ENCODE data around the gene STARD10. TPM values are rescaled to one million over a fixed set of nuclear protein-coding genes. Genes with fewer than 3 reads are reported as not detected.

Gene STARD10
- polyA plus RNA-seq, 1 donor from 2014 or later = 33.4 TPM

DNA sequence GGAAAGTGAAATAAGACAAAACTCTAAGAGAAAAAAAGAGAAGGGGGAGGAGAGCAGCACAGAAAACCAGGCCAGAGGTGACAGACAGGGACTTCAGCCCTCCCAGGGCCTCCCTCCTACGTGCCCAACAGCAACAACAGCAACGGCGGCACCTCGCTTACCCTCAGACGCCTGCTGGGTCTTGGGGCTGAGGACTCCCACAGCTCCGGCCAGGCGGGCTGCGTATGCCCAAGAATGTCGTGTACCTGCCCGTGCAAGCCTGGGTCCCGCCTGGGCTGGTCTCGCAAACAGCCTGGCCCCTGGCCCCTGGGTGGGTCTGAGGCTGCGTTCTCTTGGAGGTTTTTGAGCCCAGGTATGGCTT is 72.2 kb downstream of the STARD10 start:
- Mint-ChIP-seq H3K4me3 (peak overlapping the region; percentile 79 to 99 (median 92)), H3K27me3 (no peaks in the 10 kb centered on the region), H3K9me3 (no peaks in the 10 kb centered on the region)

DNA sequence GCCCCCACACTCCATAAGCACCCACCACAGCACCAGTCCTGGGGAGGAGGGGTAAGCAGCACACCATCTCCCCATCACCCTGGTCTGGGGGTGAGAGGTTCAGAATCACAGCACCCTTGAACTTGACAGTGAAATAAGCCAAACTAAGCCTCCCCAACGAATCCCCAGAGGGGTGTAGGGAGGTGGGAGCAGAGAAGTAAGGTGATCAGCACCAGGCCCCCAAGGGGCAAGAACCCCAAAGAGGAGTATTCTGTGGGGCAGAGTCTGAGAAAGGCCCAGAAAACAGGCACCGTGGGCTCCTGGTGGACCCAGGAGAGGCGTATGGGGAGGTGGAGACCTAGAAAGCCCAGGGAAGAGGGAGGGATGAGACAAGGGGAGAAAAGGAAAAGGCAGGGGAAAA is 72.6 kb downstream of the STARD10 start:
- Mint-ChIP-seq H3K4me1 (peaks cover 30 to 64% (median 55%) of the 10 kb centered on the region in 3 donors), H3K4me3 (peak overlapping the region; percentile 79 to 99 (median 92)), H3K36me3 (peaks cover 2% of the 10 kb centered on the region), H3K9me3 (no peaks in the 10 kb centered on the region), H3K27me3 (no peaks in the 10 kb centered on the region), H3K27ac (peak overlapping the region; percentile 96 to 99 (median 98))

More for the DNA sequence above, 72.2 kb downstream of the STARD10 start:
- peaks cover 30 to 64% (median 55%) of the 10 kb centered on the region in 3 donors for H3K4me1 Mint-ChIP-seq
- peak overlapping the region; percentile 96 to 99 (median 98) for H3K27ac Mint-ChIP-seq
- H3K36me3 Mint-ChIP-seq = peaks cover 2% of the 10 kb centered on the region

DNA sequence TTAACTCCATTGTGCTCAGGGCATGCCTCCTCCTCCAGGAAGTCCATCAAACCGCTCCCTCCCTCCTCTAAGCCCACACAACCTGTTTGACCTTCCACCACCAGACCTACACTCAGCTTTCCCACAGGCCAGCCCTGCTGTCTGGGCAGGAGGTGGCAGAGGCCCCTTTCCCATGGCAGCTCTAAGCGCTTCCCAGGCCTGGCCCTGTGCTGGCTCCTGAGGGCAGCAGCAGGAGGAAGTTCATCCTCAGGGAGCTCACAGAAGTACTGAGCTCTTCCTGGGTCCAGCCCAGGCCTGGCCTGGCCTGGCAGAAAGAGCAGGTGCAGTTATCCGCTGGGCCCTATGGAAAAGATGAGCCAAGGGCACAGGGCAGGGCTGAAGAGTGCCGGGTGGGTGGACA is 73.1 kb downstream of the STARD10 start:
- H3K4me1 Mint-ChIP-seq = peaks cover 30 to 64% (median 55%) of the 10 kb centered on the region in 3 donors
- H3K27ac Mint-ChIP-seq = peak overlapping the region; percentile 87 to 98 (median 96)
- H3K36me3 Mint-ChIP-seq = peaks cover 2% of the 10 kb centered on the region
- H3K27me3 Mint-ChIP-seq = no peaks in the 10 kb centered on the region
- H3K9me3 Mint-ChIP-seq = no peaks in the 10 kb centered on the region
- H3K4me3 Mint-ChIP-seq = peak overlapping the region; percentile 79 to 99 (median 92)

DNA sequence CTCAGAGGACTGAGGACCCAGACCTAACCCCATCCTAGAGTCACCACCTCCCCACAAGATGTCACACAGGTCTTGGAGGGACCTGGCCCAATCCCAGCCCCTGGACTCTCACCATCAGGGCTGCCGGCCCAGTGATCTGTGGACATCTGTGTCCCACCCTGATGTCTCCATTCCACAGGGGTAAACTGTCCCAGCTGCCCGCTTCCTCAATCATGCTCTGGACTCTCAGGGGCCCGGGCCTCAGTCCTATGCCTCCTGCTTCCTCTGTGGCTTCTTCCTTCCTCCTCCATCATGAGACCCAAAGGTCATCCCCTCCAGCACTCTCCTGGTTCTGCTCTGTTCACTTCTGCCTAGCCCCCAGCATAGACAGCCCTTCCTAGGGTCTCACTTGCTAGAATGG is 73.8 kb downstream of the STARD10 start:
- H3K9me3 Mint-ChIP-seq = no peaks in the 10 kb centered on the region
- H3K4me1 Mint-ChIP-seq = peaks cover 26 to 56% (median 51%) of the 10 kb centered on the region in 3 donors
- no peaks in the 10 kb centered on the region for H3K36me3 Mint-ChIP-seq
- peak overlapping the region; percentile 87 to 96 (median 92) for H3K27ac Mint-ChIP-seq
- H3K4me3 Mint-ChIP-seq = peak overlapping the region; percentile 53 to 94 (median 76)
- H3K27me3 Mint-ChIP-seq = no peaks in the 10 kb centered on the region

DNA sequence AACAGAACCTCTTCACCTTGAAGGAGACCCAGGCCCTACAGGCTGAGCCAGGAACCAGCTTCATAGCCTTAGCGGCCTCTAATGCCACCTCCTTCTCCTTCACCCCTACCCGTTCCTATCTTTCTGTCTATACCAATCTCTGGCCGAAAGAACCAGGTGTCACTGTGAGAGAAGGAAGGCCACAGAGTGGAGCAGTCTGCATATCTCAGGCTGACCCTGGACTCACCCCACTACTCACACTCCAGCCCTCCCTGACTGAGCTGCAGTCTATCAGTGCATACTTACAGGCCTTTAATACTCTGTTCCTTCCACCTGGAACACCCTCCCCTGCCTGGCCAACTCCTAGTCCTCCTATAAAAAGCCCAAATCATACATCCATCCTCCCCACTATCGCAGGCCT is 74.3 kb downstream of the STARD10 start:
- peak overlapping the region in 2 of 3 donors; percentile 92 to 96 for H3K27ac Mint-ChIP-seq
- peak overlapping the region; percentile 53 to 94 (median 66) for H3K4me3 Mint-ChIP-seq
- H3K27me3 Mint-ChIP-seq = no peaks in the 10 kb centered on the region
- H3K36me3 Mint-ChIP-seq = no peaks in the 10 kb centered on the region
- H3K4me1 Mint-ChIP-seq = peaks cover 24 to 55% (median 53%) of the 10 kb centered on the region in 3 donors
- no peaks in the 10 kb centered on the region for H3K9me3 Mint-ChIP-seq

DNA sequence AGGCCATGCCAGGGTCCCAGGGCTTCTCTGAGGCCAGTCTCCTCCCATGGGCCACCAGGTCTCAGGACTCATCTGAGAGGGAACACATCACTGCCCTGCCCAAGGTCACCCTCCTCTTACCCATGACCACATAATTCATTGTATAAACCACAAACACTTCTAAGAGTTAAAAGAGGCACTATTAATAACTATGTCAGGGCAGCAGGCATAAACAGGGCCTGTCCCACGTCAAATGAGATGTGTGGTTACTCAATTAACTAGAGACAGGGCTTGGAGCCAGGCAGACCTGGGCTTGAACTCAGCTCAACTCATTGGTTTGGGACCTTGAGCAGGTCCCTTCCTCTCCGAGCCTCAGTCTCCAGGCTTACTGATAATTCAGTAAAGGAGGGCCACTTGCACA is 74.7 kb downstream of the STARD10 start:
- Mint-ChIP-seq H3K4me1 (peaks cover 24 to 56% (median 54%) of the 10 kb centered on the region in 3 donors), H3K27ac (peak overlapping the region; percentile 59 to 96 (median 92)), H3K36me3 (no peaks in the 10 kb centered on the region), H3K27me3 (no peaks in the 10 kb centered on the region), H3K4me3 (peak overlapping the region in 3 of 4 donors; percentile 41 to 94 (median 61)), H3K9me3 (no peaks in the 10 kb centered on the region)

DNA sequence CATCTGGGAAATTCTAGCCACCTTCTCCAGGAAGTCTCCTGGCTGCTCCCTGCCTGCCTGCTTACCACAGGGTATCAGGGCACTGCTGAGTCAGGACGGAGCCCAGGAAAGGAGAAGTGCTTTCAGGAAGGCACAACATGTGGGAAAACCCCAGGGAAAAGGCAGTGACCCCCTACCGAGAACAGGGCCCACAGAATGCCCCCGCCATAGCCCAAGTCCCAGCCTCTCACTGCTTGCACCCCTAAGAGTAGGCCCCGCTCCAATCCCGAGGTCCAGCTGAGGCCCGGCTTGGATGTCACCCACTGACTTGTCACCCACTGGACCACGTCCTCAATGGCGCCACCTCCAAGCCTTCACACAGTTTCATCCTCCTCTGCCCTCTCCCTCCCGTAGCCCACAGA is 75.7 kb downstream of the STARD10 start:
- Mint-ChIP-seq H3K4me1 (peaks cover 19 to 51% (median 47%) of the 10 kb centered on the region in 3 donors), H3K36me3 (no peaks in the 10 kb centered on the region), H3K27ac (peak overlapping the region in 1 of 3 donors; percentile 96), H3K4me3 (no peak overlapping the region), H3K9me3 (no peaks in the 10 kb centered on the region), H3K27me3 (no peaks in the 10 kb centered on the region)

DNA sequence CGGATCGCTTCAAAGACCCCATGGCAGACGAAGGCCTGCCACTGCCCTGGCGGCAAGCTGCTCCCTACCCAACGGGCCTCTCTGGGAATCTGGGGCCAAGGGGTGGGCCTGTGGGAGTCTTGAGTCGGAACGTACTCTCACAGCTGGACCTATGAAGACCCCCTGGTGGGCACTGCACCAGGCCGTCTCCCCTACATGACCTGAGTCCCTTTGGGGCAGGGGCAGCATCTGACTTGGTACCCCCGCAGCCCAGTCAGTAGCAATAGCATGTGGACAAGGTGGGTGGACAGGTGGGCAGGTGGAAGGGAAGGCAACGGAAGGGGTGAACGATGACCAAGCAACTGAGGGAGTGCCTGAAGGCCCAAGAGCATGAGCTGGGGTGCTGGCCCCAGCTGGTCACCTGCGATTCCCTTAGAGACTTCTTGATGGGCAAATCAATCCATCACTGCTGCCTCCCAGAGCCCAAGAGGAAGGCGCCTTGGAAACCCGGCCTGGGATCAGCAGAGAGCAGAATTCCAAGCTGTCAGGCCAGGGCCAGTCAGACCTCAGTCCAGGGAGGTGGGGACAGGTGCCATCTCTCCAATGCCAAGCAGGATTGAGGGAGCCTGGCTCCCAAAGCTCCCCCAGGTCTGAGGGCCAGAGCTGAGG is 76.9 kb downstream of the STARD10 start:
- Mint-ChIP-seq H3K9me3 (no peaks in the 10 kb centered on the region), H3K4me3 (no peak overlapping the region), H3K4me1 (peaks cover 11 to 46% (median 41%) of the 10 kb centered on the region in 3 donors), H3K27me3 (no peaks in the 10 kb centered on the region), H3K27ac (no peak overlapping the region), H3K36me3 (no peaks in the 10 kb centered on the region)

DNA sequence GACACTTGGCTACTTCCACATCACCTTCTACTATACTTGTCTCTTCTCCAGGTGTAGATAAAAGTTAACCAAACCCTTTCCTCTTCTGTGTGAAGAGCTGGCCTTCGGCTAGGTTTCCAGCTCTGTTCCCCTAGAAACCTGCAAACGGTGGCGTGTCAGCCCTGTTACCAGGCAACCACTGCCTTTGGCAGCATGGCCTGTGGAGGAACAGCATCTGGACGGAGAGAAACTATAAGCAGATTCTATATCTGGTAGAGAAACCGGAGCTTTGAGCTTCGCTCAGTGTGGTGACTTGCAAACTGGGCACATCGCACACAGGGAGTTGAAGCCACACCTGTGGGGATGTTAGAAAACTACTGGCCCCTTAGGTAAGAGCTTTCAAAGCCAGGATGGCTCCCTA is 77.6 kb downstream of the STARD10 start:
- Mint-ChIP-seq H3K9me3 (no peaks in the 10 kb centered on the region), H3K36me3 (no peaks in the 10 kb centered on the region), H3K4me3 (no peak overlapping the region), H3K27ac (no peak overlapping the region), H3K4me1 (peaks cover 8 to 43% (median 36%) of the 10 kb centered on the region in 3 donors), H3K27me3 (no peaks in the 10 kb centered on the region)

DNA sequence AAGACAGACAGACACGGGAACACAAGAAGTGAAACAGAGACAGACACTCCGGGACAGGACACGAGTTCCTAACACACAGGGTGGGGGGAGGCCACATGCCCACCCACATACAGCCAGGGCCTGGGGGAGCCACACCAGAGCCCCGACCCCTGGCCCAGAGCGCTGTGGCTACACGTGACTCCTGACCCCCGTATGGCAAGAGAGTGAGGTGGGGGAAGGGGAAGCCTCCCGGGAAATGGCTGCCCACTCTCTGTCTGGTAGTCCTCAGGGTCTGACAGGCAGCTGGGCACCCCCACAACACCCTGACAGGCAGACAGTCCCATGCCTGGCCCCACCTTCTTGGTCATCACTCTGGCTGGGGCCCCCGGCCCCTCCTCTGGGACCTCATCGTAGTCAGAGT is 81.0 kb downstream of the STARD10 start:
- H3K4me3 Mint-ChIP-seq = no peak overlapping the region
- no peaks in the 10 kb centered on the region for H3K27me3 Mint-ChIP-seq
- H3K4me1 Mint-ChIP-seq = peaks cover 0 to 14% (median 8%) of the 10 kb centered on the region in 3 donors
- H3K27ac Mint-ChIP-seq = no peak overlapping the region
- H3K36me3 Mint-ChIP-seq = no peaks in the 10 kb centered on the region
- H3K9me3 Mint-ChIP-seq = no peaks in the 10 kb centered on the region

DNA sequence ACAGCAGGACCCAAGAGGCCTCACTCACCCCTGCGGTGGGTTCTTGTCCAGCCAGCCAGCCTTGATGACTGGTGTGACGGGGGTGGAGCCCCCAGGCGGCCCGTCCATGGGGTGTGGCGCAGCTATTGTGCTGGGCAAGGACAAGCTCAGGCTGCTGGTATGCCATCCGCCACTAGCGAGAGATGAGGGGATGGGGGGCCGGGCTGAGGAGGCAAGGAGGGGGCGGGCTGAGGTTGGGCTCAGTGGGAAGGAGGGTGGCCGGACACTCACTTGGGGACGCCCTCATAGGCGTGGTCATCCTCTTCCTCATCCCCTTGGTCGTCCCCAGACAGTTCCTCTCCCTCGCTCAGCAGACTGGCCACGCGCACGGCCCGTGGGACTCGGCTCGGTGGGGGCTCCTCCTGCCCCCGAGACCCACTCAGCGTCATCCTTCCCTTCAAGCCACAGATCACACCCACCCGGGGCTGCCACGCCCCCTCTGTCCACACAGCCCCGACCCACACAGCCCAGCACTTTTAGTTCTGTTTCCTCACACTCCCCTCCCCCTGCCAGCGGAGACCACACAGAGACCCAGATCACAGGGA is 81.6 kb downstream of the STARD10 start:
- Mint-ChIP-seq H3K4me3 (no peak overlapping the region), H3K9me3 (no peaks in the 10 kb centered on the region), H3K27ac (no peak overlapping the region), H3K27me3 (no peaks in the 10 kb centered on the region), H3K4me1 (peaks cover 0 to 11% (median 5%) of the 10 kb centered on the region in 3 donors), H3K36me3 (no peaks in the 10 kb centered on the region)

DNA sequence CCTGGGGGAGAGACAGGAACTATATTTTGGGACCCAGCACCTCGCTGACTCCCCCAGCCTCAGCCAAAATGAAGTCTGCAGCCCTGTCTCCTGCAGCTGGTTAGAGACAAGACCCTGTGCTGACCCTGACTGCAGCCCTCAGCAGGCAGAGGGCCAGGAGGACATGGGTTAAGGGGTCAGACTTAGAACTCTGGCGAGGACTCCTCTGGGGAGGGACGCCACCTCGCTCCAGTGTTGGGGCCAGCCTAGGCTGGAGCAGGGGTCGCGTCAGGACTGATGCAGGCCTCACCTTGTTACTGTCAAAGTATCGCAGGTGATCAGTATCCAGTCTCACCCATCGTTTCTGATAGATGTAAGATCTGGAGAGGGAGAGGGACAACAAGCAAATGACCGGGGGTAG is 82.7 kb downstream of the STARD10 start:
- H3K4me1 Mint-ChIP-seq = peaks cover 0 to 10% (median 1%) of the 10 kb centered on the region in 3 donors

DNA sequence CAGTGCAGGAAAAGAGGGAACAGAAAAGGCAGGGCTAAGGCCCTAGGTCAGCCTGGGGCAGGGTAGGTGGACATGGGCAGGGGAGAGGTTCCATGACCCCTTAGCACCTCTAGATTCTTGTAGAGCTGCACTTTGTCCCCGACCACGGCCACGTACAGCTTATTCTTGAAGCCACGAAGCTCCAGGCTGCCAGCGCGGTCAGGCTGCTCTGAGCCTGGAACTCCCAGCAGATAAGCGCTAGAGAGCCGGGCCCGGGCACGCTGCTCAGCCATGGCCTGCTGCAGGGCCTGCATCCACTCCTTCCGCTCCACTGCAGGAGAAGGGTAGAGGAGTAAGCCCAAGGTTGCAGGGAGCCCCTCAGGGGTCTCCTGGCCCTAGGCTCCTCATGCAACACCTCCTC is 83.6 kb downstream of the STARD10 start:
- Mint-ChIP-seq H3K4me3 (no peak overlapping the region), H3K36me3 (no peaks in the 10 kb centered on the region), H3K27ac (no peak overlapping the region), H3K9me3 (no peaks in the 10 kb centered on the region), H3K27me3 (no peaks in the 10 kb centered on the region), H3K4me1 (peaks cover 0 to 6% (median 0%) of the 10 kb centered on the region in 3 donors)

More for the DNA sequence above, 82.7 kb downstream of the STARD10 start:
- Mint-ChIP-seq H3K9me3 (no peaks in the 10 kb centered on the region), H3K4me3 (peak overlapping the region in 1 of 4 donors; percentile 17), H3K27me3 (no peaks in the 10 kb centered on the region), H3K36me3 (no peaks in the 10 kb centered on the region), H3K27ac (peak overlapping the region in 1 of 3 donors; percentile 78)

DNA sequence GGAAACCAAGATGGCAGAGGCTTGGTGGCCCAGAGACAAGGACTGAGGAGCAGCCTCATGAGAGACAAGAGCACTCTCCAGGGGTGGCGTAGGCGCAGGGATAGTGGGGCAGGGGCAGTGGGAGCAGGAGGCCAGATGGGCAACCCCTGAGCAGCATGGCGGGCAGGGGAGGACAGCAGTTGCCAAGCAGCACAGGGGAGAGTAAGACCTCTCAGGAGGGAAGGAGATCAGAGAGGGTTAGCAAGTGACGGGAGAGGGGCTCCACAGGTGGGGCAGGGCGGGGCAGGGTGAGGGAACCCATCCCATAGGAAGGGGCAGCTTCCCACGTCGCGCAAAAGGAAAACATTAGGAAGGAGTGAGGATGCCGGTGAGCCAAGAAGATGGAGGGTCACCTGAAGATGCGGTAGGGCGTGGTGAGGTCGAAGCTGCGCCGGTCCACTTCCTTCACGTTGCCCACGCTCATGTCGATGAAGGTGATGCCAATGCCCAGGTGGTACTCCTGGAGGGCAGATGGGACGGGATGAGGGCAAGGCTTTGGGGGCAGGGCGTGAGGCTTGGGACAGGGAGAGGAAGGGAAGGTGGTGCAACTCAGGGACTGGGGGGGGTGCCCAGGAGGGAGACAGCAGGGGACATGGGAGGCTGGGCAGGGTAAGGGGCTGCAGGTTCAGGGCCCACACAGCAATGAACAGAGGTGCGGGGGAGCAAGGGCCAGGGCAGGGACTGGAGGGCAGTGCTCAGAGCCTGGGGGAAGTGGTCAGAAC is 84.2 kb downstream of the STARD10 start:
- H3K27ac Mint-ChIP-seq = peak overlapping the region in 2 of 3 donors; percentile 23 to 58
- peaks cover 3 to 5% (median 4%) of the 10 kb centered on the region in 3 donors for H3K4me1 Mint-ChIP-seq

DNA sequence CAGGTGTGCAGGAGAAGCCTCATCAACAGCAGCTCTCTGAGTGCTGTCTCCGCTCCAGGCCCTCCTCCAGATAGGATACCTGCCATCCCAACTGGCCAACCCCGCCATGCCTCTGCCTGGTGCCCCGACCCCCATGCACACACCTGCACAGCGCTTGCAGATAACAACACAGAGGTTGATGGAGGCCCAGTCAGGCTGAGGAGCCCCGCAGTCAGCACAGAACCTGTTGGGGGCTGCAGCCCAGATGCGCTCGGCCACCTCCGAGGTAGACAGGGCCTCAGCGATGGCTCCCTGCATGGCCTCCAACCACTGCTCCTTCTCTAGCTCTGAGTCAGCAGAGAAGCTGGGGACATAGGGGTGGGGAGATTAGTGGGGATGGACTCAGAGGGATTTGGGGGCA is 86.8 kb downstream of the STARD10 start:
- Mint-ChIP-seq H3K9me3 (no peaks in the 10 kb centered on the region), H3K4me1 (peaks cover 0 to 4% (median 3%) of the 10 kb centered on the region in 3 donors), H3K36me3 (no peaks in the 10 kb centered on the region), H3K27ac (no peak overlapping the region), H3K27me3 (no peaks in the 10 kb centered on the region), H3K4me3 (no peak overlapping the region)

More for the DNA sequence above, 84.2 kb downstream of the STARD10 start:
- Mint-ChIP-seq H3K36me3 (no peaks in the 10 kb centered on the region), H3K27me3 (no peaks in the 10 kb centered on the region), H3K9me3 (no peaks in the 10 kb centered on the region), H3K4me3 (no peak overlapping the region)

Data from IgD-negative memory B cell (primary cell).